ENCODE measurements around the gene ANKRD35. TPM values are rescaled to one million over a fixed set of nuclear protein-coding genes. Genes with fewer than 3 reads are reported as not detected.

The ANKRD35 gene
- total RNA-seq, 1 experiment from 2014 or later = 2.7 TPM

DNA sequence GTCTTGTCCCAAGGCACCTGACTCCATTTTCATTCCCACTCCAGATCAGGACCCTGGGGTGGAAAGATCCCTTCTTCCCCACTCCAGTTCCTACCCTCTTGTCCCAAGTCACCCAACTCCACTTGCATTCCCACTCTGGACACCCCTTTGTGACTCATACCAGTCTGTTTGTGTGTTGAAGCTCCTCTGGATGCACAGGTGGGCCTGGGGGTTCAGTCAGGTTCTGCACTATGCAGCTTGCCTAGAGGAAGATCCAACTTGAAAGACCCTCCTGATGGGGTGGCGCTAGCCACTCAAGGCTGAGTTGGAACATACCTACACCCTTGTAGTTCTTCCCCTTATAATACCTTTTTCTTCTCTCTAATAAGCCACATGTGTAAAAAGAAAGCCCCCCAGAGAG, 9.8 kb upstream of the ANKRD35 start:
- H3K36me3 Mint-ChIP-seq = no peaks in the 10 kb centered on the region
- peaks cover 14% of the 10 kb centered on the region for H3K4me1 Mint-ChIP-seq
- ATAC-seq = no peak
- TF ChIP-seq, protein P1, sequence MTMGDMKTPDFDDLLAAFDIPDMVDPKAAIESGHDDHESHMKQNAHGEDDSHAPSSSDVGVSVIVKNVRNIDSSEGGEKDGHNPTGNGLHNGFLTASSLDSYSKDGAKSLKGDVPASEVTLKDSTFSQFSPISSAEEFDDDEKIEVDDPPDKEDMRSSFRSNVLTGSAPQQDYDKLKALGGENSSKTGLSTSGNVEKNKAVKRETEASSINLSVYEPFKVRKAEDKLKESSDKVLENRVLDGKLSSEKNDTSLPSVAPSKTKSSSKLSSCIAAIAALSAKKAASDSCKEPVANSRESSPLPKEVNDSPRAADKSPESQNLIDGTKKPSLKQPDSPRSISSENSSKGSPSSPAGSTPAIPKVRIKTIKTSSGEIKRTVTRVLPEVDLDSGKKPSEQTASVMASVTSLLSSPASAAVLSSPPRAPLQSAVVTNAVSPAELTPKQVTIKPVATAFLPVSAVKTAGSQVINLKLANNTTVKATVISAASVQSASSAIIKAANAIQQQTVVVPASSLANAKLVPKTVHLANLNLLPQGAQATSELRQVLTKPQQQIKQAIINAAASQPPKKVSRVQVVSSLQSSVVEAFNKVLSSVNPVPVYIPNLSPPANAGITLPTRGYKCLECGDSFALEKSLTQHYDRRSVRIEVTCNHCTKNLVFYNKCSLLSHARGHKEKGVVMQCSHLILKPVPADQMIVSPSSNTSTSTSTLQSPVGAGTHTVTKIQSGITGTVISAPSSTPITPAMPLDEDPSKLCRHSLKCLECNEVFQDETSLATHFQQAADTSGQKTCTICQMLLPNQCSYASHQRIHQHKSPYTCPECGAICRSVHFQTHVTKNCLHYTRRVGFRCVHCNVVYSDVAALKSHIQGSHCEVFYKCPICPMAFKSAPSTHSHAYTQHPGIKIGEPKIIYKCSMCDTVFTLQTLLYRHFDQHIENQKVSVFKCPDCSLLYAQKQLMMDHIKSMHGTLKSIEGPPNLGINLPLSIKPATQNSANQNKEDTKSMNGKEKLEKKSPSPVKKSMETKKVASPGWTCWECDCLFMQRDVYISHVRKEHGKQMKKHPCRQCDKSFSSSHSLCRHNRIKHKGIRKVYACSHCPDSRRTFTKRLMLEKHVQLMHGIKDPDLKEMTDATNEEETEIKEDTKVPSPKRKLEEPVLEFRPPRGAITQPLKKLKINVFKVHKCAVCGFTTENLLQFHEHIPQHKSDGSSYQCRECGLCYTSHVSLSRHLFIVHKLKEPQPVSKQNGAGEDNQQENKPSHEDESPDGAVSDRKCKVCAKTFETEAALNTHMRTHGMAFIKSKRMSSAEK (CRISPR knock-in tag; IDR thresholded peaks at IDR 0.05; ENCODE audit: borderline replicate concordance) = no peak
- TF ChIP-seq TP53 (CRISPR knock-in tag; IDR thresholded peaks at IDR 0.05) = no peak
- TF ChIP-seq, protein P2, sequence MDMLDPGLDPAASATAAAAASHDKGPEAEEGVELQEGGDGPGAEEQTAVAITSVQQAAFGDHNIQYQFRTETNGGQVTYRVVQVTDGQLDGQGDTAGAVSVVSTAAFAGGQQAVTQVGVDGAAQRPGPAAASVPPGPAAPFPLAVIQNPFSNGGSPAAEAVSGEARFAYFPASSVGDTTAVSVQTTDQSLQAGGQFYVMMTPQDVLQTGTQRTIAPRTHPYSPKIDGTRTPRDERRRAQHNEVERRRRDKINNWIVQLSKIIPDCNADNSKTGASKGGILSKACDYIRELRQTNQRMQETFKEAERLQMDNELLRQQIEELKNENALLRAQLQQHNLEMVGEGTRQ (CRISPR knock-in tag; IDR thresholded peaks at IDR 0.05) = no peak
- TF ChIP-seq ZNF423 (CRISPR knock-in tag; IDR thresholded peaks at IDR 0.05) = no peak
- TF ChIP-seq JUN (CRISPR knock-in tag; IDR thresholded peaks at IDR 0.05) = no peak
- TF ChIP-seq NR1H2 (CRISPR knock-in tag; IDR thresholded peaks at IDR 0.05) = no peak
- no peak for TF ChIP-seq RORB (CRISPR knock-in tag; IDR thresholded peaks at IDR 0.05)
- TF ChIP-seq ETV6 (CRISPR knock-in tag; IDR thresholded peaks at IDR 0.05) = no peak
- TF ChIP-seq JAZF1 (CRISPR knock-in tag; IDR thresholded peaks at IDR 0.05) = no peak
- TF ChIP-seq, protein P3, sequence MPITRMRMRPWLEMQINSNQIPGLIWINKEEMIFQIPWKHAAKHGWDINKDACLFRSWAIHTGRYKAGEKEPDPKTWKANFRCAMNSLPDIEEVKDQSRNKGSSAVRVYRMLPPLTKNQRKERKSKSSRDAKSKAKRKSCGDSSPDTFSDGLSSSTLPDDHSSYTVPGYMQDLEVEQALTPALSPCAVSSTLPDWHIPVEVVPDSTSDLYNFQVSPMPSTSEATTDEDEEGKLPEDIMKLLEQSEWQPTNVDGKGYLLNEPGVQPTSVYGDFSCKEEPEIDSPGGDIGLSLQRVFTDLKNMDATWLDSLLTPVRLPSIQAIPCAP (CRISPR knock-in tag; IDR thresholded peaks at IDR 0.05) = no peak
- no peak for TF ChIP-seq GABPB1 (CRISPR knock-in tag; IDR thresholded peaks at IDR 0.05)
- TF ChIP-seq FOXP1 (CRISPR knock-in tag; IDR thresholded peaks at IDR 0.05; ENCODE audit: borderline replicate concordance) = no peak
- TF ChIP-seq ZNF396 (CRISPR knock-in tag; IDR thresholded peaks at IDR 0.05; ENCODE audit: borderline replicate concordance) = no peak
- TF ChIP-seq, protein P4, sequence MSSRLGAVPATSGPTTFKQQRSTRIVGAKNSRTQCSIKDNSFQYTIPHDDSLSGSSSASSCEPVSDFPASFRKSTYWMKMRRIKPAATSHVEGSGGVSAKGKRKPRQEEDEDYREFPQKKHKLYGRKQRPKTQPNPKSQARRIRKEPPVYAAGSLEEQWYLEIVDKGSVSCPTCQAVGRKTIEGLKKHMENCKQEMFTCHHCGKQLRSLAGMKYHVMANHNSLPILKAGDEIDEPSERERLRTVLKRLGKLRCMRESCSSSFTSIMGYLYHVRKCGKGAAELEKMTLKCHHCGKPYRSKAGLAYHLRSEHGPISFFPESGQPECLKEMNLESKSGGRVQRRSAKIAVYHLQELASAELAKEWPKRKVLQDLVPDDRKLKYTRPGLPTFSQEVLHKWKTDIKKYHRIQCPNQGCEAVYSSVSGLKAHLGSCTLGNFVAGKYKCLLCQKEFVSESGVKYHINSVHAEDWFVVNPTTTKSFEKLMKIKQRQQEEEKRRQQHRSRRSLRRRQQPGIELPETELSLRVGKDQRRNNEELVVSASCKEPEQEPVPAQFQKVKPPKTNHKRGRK (CRISPR knock-in tag; IDR thresholded peaks at IDR 0.05; ENCODE audit: borderline replicate concordance) = no peak
- TF ChIP-seq, protein P5, sequence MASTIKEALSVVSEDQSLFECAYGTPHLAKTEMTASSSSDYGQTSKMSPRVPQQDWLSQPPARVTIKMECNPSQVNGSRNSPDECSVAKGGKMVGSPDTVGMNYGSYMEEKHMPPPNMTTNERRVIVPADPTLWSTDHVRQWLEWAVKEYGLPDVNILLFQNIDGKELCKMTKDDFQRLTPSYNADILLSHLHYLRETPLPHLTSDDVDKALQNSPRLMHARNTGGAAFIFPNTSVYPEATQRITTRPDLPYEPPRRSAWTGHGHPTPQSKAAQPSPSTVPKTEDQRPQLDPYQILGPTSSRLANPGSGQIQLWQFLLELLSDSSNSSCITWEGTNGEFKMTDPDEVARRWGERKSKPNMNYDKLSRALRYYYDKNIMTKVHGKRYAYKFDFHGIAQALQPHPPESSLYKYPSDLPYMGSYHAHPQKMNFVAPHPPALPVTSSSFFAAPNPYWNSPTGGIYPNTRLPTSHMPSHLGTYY (CRISPR knock-in tag; IDR thresholded peaks at IDR 0.05) = no peak
- TF ChIP-seq, protein P6, sequence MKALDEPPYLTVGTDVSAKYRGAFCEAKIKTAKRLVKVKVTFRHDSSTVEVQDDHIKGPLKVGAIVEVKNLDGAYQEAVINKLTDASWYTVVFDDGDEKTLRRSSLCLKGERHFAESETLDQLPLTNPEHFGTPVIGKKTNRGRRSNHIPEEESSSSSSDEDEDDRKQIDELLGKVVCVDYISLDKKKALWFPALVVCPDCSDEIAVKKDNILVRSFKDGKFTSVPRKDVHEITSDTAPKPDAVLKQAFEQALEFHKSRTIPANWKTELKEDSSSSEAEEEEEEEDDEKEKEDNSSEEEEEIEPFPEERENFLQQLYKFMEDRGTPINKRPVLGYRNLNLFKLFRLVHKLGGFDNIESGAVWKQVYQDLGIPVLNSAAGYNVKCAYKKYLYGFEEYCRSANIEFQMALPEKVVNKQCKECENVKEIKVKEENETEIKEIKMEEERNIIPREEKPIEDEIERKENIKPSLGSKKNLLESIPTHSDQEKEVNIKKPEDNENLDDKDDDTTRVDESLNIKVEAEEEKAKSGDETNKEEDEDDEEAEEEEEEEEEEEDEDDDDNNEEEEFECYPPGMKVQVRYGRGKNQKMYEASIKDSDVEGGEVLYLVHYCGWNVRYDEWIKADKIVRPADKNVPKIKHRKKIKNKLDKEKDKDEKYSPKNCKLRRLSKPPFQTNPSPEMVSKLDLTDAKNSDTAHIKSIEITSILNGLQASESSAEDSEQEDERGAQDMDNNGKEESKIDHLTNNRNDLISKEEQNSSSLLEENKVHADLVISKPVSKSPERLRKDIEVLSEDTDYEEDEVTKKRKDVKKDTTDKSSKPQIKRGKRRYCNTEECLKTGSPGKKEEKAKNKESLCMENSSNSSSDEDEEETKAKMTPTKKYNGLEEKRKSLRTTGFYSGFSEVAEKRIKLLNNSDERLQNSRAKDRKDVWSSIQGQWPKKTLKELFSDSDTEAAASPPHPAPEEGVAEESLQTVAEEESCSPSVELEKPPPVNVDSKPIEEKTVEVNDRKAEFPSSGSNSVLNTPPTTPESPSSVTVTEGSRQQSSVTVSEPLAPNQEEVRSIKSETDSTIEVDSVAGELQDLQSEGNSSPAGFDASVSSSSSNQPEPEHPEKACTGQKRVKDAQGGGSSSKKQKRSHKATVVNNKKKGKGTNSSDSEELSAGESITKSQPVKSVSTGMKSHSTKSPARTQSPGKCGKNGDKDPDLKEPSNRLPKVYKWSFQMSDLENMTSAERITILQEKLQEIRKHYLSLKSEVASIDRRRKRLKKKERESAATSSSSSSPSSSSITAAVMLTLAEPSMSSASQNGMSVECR (CRISPR knock-in tag; IDR thresholded peaks at IDR 0.05; ENCODE audit: borderline replicate concordance) = no peak
- no peak for TF ChIP-seq MYBL2 (CRISPR knock-in tag; IDR thresholded peaks at IDR 0.05)
- ChIA-PET POLR2A (no interaction called here), CTCF (interaction anchor here (1.0 to 2.0 kb wide), 4 partner anchors 14 to 69 kb away, joined by 3 to 6 read pairs (median 4); partner anchors contain the start of genes ANKRD34A, ITGA10, NUDT17 and POLR3GL)
- H3K9me3 Mint-ChIP-seq = no peaks in the 10 kb centered on the region
- DNase-seq (ENCODE audit: low spot score) = no peak
- no peak overlapping the region for H3K27ac Mint-ChIP-seq
- no peak overlapping the region for H3K4me3 Mint-ChIP-seq
- peaks cover 17% of the 10 kb centered on the region for H3K27me3 Mint-ChIP-seq (ENCODE audit: low read depth)

All from WTC11 (cell line).